Cerebellar nuclear complex (tissue), 1 donor: ENCODE data around the gene MARCHF2.
A peak's percentile ranks its signal among the peaks of the same experiment; 100 is the strongest.
"Not testable (repeated sequence)": the region's sequence is repeated elsewhere in the genome, so short reads cannot be mapped to it uniquely, and the experiment has no call there.

Experiments
- DNase-seq, 2 experiments: peaks; one replicate each; lab custom pipeline; 2025; lab: John Stamatoyannopoulos, UW

The MARCHF2 gene, protein sequence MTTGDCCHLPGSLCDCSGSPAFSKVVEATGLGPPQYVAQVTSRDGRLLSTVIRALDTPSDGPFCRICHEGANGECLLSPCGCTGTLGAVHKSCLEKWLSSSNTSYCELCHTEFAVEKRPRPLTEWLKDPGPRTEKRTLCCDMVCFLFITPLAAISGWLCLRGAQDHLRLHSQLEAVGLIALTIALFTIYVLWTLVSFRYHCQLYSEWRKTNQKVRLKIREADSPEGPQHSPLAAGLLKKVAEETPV

DNA sequence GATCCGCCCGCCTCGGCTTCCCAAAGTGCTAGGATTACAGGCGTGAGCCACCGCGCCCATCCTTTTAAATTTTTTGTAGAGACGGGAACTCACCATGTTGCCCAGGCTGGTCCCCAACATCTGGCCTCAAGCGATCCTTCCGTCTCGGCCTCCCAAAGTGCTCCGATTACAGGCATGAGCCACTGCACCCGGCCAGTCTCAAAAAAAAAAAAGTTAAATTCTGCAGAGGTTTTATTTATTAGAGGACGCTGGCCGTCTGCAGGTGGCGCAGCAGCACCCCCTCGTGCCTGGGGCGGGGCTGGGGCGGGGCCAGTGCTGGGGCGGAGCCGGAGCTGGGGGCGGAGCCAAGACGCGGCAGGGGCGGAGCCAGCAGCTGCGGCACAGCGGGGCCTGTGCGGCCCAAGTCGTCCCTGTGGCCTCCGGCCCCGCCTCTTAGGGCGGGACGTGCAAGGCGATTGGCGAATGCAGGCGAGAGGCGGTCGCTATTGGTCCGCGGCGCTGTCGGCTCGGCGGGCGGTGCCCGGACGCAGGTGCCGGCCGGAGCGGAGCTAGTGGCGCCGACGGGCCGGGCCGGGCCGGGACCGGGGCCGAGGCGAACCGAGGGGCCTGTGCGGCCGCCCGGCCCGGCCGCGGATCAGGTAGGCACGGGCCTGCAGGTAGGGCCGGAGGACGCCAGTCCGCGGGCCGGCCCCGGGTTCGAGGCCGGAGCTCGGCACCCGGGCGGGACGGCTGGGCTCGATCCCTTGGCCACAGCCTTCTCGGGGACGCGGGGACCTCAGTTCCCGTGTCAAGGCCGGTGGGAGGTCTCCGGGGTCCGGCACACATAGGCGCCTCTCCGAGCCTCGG, at the start of gene MARCHF2:
TSS of gene MARCHF2 (plus strand) at position 523 of the 846 bp plus-strand sequence. CDS start 8,536 bp downstream, outside the sequence.
- DNase-seq = peak; percentile 65 to 70

DNA sequence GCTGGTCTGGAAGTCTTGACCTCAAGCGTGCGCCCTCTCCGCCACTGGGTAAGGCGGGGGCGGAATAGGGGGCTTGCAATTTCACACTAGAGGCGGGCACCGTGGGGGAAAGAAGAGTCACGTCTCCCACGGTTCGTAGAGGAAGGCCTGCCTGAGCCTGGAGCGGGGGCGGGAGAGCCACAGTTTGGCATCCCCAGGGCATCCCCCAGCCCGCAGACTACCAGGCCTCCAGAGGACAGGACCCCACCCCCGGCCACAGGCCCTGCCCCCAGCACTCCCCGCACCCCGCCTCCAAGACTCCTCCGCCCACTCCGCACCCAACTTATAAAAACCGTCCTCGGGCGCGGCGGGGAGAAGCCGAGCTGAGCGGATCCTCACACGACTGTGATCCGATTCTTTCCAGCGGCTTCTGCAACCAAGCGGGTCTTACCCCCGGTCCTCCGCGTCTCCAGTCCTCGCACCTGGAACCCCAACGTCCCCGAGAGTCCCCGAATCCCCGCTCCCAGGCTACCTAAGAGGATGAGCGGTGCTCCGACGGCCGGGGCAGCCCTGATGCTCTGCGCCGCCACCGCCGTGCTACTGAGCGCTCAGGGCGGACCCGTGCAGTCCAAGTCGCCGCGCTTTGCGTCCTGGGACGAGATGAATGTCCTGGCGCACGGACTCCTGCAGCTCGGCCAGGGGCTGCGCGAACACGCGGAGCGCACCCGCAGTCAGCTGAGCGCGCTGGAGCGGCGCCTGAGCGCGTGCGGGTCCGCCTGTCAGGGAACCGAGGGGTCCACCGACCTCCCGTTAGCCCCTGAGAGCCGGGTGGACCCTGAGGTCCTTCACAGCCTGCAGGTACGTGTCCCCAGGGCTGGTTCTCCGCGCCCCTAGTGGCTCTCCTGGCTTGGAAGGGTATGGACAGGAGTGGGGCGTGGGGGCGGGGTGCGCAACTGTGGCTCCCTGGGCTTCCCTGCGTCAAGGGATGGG, 49.0 kb upstream of the MARCHF2 start, which contains the start of gene ANGPTL4:
TSS of gene ANGPTL4 (plus strand) at position 353 of the 969 bp plus-strand sequence. CDS start at position 520, 167 bp downstream.
- DNase-seq = no peak

DNA sequence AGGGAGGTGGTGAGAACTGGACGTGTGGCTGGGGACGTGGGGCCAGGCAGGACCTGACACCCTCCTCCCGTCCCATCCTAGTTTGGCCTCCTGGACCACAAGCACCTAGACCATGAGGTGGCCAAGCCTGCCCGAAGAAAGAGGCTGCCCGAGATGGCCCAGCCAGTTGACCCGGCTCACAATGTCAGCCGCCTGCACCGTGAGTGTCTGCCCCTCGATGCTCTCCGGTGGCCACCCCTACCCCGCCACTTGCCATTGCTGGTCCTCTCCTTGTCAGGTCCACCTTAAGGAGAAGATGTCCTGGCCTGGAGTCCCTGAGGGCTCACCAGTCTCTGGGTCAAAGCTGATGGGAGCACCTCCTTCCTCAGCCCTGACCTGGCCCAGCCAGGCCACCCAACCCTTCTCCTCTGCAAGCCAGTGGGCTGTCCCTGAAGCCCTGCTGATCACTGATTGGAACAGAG, 47.0 kb upstream of the MARCHF2 start:
- DNase-seq = no peak

DNA sequence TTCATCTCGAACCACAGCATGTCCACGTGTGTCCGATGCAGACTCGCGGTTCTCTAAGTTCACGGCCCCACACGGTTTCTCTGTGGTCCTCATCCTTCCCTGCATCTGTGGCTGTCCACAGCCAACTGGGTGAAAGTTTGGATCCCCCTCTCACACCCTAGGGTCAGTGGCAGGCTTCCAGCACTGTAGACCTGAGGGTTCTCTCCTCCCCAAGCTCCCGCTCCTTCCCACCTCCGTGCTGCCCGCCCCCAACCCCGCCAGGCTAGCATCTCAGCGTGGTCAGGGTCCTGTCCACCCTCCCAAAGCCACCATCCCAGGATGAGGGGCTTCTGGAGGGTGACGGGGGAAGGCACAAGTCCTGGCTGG, 46.2 kb upstream of the MARCHF2 start:
- DNase-seq = no peak

DNA sequence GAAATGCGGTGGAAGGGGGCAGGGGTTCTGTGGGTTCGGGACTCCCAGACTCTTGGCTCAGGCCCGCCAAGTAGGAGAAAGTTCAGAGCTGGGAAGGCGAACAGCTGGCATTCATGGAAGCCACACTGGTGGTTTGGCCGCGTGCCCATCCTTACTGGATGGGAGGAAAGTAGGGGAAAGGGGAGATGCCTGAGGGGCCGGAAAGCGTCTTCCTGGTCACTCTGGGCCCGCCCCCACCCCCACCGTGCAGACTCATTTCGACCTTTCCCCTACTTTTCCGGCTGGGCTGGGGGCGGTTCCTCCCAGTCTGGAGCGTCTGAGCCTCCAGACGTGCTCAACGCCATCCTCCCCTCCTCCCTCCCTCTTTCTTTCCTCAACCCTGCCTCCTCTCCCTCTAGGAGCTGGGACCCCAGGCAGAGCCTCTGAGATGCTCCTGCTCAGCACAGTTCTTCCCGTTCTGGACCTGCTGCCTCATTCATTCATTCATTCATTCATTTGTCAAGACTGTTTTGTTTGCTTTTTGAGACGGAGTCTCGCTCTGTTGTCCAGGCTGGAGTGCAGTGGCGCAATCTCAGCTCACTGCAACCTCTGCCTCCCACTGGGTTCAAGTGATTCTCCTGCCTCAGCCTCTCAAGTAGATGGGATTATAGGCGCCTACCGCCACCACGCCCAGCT, 45.6 kb upstream of the MARCHF2 start:
- DNase-seq = no peak

DNA sequence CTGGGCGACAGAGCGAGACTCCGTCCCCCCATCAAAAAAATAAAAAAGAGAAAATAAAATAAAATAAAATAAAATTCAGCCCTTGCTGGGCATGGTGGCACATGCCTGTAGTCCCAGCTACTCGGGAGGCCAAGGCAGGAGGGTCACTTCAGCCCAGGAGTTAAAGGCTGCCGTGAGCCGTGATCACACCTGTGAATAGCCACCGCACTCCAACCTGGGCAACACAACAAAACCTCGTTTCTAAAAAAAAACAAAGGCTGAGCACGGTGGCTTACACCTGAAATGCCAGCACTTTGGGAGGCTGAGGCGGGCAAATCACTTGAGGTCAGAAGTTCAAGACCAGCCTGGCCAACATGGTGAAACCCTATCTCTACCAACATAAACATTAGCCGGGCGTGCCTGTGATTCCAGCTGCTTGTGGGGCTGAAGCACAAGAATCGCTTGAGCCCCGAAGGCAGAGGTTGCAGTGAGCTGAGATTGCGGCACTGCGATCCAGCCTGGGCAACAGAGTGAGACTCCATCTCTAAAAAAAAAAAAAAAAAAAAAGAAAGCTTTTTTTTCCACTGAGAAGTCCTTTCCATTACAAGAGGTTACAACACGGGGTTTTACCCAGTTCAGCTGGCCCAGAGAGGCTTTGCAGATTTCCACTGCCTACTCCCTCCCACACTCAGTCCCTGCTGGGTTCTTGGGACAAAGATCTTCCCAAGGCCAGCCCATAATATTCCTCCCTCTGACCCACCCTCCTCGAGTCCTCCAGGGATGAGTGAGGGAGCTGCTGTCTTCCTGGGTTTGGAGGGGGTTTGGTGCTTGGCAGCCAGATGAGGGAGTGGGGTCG, 42.7 kb upstream of the MARCHF2 start:
- DNase-seq = no peak

DNA sequence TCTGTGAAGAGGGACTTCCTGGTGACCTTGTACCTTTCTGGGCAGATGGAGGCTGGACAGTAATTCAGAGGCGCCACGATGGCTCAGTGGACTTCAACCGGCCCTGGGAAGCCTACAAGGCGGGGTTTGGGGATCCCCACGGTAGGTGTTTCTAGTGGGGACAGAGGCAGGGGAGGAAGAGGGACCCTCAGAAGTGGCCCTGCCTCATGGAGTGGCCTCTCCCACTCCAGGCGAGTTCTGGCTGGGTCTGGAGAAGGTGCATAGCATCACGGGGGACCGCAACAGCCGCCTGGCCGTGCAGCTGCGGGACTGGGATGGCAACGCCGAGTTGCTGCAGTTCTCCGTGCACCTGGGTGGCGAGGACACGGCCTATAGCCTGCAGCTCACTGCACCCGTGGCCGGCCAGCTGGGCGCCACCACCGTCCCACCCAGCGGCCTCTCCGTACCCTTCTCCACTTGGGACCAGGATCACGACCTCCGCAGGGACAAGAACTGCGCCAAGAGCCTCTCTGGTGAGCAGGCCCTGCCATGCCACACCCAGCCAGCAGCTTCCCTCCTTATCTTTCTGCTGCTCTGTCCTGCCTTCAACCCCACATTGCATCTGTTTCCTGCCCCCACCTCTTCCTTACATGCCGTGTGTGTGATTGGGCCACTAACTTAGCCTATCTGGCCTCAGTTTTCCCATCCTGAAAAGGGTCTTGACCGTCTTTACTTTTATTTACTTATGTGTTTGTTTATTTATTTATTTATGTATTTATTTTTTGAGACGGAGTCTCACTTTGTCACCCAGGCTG, 41.9 kb upstream of the MARCHF2 start:
- no peak for DNase-seq

DNA sequence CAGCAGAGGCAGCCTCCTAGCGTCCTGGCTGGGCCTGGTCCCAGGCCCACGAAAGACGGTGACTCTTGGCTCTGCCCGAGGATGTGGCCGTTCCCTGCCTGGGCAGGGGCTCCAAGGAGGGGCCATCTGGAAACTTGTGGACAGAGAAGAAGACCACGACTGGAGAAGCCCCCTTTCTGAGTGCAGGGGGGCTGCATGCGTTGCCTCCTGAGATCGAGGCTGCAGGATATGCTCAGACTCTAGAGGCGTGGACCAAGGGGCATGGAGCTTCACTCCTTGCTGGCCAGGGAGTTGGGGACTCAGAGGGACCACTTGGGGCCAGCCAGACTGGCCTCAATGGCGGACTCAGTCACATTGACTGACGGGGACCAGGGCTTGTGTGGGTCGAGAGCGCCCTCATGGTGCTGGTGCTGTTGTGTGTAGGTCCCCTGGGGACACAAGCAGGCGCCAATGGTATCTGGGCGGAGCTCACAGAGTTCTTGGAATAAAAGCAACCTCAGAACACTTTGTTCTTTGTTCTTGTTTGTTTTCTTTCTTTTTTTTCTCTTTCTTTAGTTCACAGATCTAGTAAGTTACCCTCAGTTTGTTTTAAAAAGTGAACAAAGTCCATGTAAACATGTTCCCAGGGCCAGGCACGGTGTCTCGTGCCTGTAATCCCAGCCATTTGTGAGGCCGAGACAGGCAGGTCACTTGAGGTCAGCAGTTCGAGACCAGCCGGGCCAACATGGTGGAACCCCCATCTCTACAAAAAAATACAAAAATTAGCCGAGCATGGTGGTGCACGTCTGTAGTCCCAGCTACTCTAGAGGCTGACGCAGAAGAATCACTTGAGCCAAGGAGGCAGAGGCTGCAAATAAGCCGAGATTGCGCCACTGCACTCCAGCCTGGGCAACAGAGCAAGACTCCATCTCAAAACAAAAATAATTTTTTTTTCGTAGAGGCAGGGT, 39.0 kb upstream of the MARCHF2 start:
- no peak for DNase-seq

DNA sequence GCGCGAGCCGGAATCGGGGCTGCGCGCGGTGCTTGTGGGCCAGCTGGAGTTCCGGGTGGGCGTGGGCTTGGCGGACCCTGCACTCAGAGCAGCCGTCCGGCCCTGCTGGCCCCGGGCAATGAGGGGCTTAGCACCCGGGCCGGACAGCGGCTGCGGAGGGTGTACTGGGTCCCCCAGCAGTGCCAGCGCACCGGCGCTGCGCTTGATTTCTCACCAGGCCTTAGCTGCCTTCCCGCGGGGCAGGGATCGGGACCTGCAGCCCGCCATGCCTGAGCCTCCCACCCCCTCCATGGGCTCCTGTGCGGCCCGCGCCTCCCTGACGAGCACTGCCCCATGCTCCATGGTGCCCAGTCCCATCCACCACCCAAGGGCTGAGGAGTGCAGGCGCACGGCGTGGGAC, 37.3 kb upstream of the MARCHF2 start:
- DNase-seq = not testable (repeated sequence)

DNA sequence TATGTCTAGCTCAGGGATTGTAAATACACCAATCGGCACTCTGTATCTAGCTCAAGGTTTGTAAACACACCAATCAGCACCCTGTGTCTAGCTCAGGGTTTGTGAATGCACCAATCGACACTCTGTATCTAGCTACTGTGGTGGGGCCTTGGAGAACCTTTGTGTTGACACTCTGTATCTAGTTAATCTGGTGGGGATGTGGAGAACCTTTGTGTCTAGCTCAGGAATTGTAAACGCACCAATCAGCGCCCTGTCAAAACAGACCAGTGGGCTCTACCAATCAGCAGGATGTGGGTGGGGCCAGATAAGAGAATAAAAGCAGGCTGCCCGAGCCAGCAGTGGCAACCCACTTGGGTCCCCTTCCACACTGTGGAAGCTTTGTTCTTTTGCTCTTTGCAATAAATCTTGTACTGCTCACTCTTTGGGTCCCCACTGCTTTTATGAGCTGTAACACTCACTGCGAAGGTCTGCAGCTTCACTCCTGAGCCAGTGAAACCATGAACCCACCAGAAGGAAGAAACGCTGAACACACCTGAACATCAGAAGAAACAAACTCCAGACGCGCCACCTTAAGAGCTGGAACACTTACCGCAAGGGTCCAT, 36.6 kb upstream of the MARCHF2 start:
- DNase-seq = not testable (repeated sequence)

DNA sequence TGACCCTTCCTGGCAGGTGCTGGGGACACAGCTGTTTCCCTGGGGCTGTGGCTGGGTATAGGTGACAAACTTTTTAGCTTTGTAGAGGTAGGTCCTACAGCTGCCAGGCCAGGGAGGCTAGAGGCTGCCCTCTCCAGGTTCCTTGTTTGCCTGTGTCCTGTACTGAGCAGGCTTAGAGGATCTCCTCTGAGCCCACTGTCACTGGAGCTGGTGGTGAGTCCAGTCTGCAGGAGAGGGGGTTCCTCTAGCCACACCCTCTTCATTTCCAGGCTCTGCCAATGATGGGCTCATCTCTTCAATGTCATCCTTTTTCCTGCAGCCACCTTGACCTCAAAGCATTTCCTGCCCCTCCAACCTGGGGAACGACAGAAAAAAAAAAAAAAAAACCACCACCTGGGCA, 35.5 kb upstream of the MARCHF2 start:
- DNase-seq = no peak

DNA sequence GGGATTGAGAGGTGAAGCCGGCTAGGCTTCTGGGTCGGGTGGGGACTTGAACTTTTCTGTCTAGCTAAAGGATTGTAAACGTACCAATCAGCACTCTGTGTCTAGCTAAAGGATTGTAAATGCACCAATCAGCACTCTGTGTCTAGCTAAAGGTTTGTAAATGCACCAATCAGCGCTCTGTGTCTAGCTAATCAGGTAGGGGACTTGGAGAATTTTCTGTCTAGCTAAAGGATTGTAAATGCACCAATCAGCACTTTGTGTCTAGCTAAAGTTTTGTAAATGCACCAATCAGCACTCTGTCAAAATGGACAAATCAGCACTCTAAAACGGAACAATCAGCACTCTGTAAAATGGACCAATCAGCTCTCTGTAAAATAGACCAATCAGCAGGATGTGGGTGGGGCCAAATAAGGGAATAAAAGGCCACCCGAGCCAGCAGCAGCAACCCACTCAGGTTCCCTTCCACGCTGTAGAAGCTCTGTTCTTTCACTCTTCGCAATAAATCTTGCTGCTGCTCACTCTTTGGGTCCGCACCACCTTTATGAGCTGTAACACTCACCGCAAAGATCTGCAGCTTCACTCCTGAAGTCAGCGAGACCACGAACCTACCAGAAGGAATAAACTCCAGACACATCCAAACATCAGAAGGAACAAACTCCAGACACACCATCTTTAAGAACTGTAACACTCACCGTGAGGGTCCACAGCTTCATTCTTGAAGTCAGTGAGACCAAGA, 33.8 kb upstream of the MARCHF2 start:
- DNase-seq = not testable (repeated sequence)

DNA sequence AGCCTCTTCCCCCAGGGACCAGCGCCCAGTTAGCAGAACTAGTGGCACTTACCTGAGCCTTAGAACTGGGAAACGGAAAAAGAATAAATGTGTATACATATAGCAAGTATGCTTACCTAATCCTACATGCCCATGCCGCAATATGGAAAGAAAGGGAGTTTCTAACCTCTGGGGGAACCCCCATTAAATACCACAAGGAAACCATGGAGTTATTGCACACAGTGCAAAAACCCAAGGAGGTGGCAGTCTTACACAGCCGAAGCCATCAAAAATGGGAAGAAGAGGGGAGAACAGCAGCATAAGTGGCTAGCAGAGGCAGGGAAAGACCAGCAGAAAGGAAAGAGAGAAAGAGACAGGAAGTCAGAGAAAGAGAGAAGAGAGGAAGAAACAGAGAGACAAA, 28.5 kb upstream of the MARCHF2 start:
- not testable (repeated sequence) for DNase-seq

DNA sequence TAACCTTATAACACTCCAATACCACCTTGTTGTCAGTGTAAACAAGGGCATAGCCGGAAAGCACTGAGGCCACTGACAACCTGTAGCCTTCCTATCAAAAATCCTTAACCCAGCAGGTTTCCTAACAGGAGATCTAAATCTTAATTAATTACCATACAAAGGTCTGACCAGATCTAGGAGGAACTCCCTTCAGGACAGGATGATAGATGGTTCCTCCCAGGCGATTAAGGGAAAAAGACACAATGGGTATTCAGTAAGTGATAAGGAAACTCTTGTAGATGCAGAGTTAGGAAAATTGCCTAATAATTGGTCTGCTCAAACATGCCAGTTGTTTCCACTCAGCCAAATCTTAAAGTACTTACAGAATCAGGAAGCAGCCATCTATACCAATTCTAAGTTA, 28.0 kb upstream of the MARCHF2 start:
- DNase-seq = not testable (repeated sequence)

DNA sequence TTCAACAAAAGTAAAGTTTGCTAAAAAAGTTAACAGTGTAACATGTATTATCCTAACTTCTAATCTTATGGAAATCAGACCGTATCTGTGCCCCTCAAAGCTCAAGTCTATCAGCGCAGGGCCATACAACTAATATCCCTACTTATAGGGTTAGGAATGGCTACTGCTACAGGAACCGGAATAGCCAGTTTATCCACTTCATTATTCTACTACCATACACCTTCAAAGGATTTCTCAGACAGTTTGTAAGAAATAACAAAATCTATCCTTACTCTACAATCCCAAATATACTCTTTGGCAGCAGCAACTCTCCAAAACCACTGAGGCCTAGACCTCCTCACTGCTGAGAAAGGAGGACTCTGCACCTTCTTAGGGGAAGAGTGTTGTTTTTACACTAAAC, 27.5 kb upstream of the MARCHF2 start:
- not testable (repeated sequence) for DNase-seq

DNA sequence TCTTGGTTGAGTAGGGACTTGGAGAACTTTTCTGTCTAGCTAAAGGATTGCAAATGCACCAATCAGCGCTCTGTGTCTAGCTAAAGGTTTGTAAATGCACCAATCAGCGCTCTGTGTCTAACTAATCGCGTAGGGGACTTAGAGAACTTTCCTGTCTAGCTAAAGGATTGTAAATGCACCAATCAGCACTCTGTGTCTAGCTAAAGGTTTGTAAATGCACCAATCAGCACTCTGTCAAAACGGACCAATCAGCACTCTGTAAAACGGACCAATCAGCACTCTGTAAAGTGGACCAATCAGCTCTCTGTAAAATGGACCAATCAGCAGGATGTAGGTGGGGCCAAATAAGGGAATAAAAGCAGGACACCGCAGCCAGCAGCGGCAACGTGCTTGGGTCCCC, 26.7 kb upstream of the MARCHF2 start:
- not testable (repeated sequence) for DNase-seq

DNA sequence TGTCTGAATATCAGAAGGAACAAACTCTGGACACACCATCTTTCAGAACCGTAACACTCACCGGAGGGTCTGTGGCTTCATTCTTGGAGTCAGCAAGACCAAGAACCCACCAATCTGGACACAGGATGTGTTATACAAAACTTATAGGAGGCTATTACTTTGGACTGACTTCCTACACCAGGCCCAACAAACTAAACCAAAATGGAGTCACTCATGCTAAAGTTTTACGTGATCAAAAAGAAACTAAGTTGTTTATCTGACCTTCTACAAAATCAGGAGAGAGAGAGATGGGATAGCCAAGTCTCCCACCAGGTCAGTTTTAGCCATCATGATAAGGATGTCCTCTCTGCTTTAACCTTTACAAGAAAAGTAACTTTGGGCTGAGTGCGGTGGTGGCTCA, 26.1 kb upstream of the MARCHF2 start:
- no peak for DNase-seq
